ENCODE measurements around the gene BMPER. TPM values are rescaled to one million over a fixed set of nuclear protein-coding genes. Genes with fewer than 3 reads are reported as not detected.

The BMPER gene
- polyA plus RNA-seq, 1 donor from 2014 or later, result 2.1 TPM

DNA sequence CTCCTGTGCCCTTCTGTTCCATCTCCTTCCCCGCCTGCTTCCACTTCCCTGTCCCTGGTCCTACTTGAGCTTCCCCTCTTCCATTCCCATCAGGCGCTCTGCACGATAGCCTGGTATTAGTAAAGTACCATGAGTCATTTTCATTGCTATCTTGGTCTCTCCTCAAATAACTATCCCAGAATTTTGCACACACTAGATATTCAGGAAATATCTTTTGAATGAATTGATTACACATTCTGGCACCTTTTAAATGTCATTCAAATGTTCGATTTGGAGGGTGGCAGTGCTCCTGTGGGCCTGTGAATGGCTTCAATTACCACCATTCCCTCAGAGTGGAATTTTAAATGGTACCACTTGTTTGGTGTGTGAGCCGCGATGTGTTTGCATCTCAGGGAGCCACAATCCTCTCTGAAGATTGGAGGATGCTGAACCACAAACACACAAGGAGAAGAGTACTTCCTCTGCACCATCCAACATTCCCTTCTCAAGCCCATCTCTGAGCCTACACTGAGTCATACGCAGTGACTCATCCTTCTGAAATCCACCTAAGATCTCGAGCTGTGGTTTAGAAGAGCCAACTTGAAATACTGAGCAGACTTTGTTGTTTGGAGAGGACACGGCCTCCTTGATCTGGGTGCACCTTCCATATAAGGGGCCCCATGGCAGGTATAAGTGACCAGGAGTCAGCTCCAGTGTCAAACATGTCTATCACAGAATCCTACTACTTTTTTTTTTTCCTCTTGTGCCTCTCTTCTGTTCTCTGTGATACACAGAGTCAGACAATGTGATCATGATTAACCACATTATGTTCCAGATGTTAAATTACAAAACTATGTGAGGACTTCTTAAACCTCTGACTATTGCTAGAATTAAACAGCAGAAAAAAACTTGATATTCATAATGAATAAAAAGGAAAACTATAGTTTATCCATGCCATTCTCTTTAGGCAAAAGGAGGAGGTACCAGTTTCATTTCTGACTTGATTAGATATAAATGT lies 81.9 kb downstream of the BMPER start:
- Histone ChIP-seq H4K20me1 (ENCODE audit: insufficient read depth) (no peaks in the 10 kb centered on the region), H2AFZ (ENCODE audit: low read depth, low read length) (no peak overlapping the region), H3K9me2 (ENCODE audit: insufficient read depth, low read length) (no peaks in the 10 kb centered on the region), H3K4me2 (ENCODE audit: low read length) (no peak overlapping the region), H3K9ac (ENCODE audit: low read length) (no peak overlapping the region), H3K79me2 (replicated peaks; ENCODE audit: insufficient read depth, low read length) (no peaks in the 10 kb centered on the region), H3K27ac (ENCODE audit: low read length) (no peak overlapping the region), H3K27me3 (ENCODE audit: insufficient read depth, low read depth, low read length) (no peaks in the 10 kb centered on the region), H3F3A (ENCODE audit: insufficient read depth, low read length, poor library complexity, severe bottlenecking) (no peaks in the 10 kb centered on the region), H3K36me3 (ENCODE audit: insufficient read depth, low read length) (no peaks in the 10 kb centered on the region), H3K4me3 (ENCODE audit: low read length) (no peak overlapping the region), H3K9me3 (ENCODE audit: low read length) (no peaks in the 10 kb centered on the region)
- no peak for TF ChIP-seq SMC3 (conservative IDR thresholded peaks at IDR 0.05; ENCODE audit: poor library complexity)
- TF ChIP-seq CTCF (IDR thresholded peaks at IDR 0.05; ENCODE audit: poor library complexity, severe bottlenecking), result no peak
- TF ChIP-seq, protein P1, sequence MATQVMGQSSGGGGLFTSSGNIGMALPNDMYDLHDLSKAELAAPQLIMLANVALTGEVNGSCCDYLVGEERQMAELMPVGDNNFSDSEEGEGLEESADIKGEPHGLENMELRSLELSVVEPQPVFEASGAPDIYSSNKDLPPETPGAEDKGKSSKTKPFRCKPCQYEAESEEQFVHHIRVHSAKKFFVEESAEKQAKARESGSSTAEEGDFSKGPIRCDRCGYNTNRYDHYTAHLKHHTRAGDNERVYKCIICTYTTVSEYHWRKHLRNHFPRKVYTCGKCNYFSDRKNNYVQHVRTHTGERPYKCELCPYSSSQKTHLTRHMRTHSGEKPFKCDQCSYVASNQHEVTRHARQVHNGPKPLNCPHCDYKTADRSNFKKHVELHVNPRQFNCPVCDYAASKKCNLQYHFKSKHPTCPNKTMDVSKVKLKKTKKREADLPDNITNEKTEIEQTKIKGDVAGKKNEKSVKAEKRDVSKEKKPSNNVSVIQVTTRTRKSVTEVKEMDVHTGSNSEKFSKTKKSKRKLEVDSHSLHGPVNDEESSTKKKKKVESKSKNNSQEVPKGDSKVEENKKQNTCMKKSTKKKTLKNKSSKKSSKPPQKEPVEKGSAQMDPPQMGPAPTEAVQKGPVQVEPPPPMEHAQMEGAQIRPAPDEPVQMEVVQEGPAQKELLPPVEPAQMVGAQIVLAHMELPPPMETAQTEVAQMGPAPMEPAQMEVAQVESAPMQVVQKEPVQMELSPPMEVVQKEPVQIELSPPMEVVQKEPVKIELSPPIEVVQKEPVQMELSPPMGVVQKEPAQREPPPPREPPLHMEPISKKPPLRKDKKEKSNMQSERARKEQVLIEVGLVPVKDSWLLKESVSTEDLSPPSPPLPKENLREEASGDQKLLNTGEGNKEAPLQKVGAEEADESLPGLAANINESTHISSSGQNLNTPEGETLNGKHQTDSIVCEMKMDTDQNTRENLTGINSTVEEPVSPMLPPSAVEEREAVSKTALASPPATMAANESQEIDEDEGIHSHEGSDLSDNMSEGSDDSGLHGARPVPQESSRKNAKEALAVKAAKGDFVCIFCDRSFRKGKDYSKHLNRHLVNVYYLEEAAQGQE (IDR thresholded peaks at IDR 0.05; ENCODE audit: borderline replicate concordance), result no peak
- no peak for TF ChIP-seq RAD21 (conservative IDR thresholded peaks at IDR 0.05)
- no peak for TF ChIP-seq POLR2AphosphoS5 (IDR thresholded peaks at IDR 0.05)
- TF ChIP-seq EZH2 (IDR thresholded peaks at IDR 0.05; ENCODE audit: borderline replicate concordance, insufficient read depth, low read length, poor library complexity, severe bottlenecking), result no peak
- no peak for TF ChIP-seq MXI1 (conservative IDR thresholded peaks at IDR 0.05; ENCODE audit: poor library complexity, severe bottlenecking)
- no peak for TF ChIP-seq EP300 (conservative IDR thresholded peaks at IDR 0.05; ENCODE audit: poor library complexity, severe bottlenecking)
- no peak for TF ChIP-seq TAF1 (IDR thresholded peaks at IDR 0.05; ENCODE audit: low read depth)

- Histone ChIP-seq H4K20me1 (ENCODE audit: insufficient read depth) (no peaks in the 10 kb centered on the region), H3K79me2 (replicated peaks; ENCODE audit: insufficient read depth, low read length) (no peaks in the 10 kb centered on the region), H3K4me2 (ENCODE audit: low read length) (no peak overlapping the region), H3K27ac (ENCODE audit: low read length) (no peak overlapping the region), H3K9me3 (ENCODE audit: low read length) (no peaks in the 10 kb centered on the region), H3K9ac (ENCODE audit: low read length) (no peak overlapping the region), H3K9me2 (ENCODE audit: insufficient read depth, low read length) (no peaks in the 10 kb centered on the region), H3F3A (ENCODE audit: insufficient read depth, low read length, poor library complexity, severe bottlenecking) (no peaks in the 10 kb centered on the region), H3K36me3 (ENCODE audit: insufficient read depth, low read length) (no peaks in the 10 kb centered on the region), H2AFZ (ENCODE audit: low read depth, low read length) (no peak overlapping the region), H3K4me3 (ENCODE audit: low read length) (no peak overlapping the region), H3K27me3 (ENCODE audit: insufficient read depth, low read depth, low read length) (no peaks in the 10 kb centered on the region)
- TF ChIP-seq SMC3 (conservative IDR thresholded peaks at IDR 0.05; ENCODE audit: poor library complexity) (no peak), CTCF (IDR thresholded peaks at IDR 0.05; ENCODE audit: poor library complexity, severe bottlenecking) (no peak), RAD21 (conservative IDR thresholded peaks at IDR 0.05) (no peak), EZH2 (IDR thresholded peaks at IDR 0.05; ENCODE audit: borderline replicate concordance, insufficient read depth, low read length, poor library complexity, severe bottlenecking) (no peak), TAF1 (IDR thresholded peaks at IDR 0.05; ENCODE audit: low read depth) (no peak), POLR2AphosphoS5 (IDR thresholded peaks at IDR 0.05) (no peak), EP300 (conservative IDR thresholded peaks at IDR 0.05; ENCODE audit: poor library complexity, severe bottlenecking) (no peak), MXI1 (conservative IDR thresholded peaks at IDR 0.05; ENCODE audit: poor library complexity, severe bottlenecking) (no peak)
- TF ChIP-seq, protein P1 (IDR thresholded peaks at IDR 0.05; ENCODE audit: borderline replicate concordance), result no peak
These were observed 91.6 kb downstream of the BMPER start for GRCh38 chr7:33996899-33997298.

Measured in neural cell (in vitro differentiated cells).